ENCODE results near the gene NAA38.

The NAA38 gene

GRCh38 chr17:7882629-7883028 is 25.3 kb upstream of the NAA38 start:
- H3K27me3 ChIP-seq: no peaks in the 10 kb centered on the region
- TF ChIP-seq, protein P1, sequence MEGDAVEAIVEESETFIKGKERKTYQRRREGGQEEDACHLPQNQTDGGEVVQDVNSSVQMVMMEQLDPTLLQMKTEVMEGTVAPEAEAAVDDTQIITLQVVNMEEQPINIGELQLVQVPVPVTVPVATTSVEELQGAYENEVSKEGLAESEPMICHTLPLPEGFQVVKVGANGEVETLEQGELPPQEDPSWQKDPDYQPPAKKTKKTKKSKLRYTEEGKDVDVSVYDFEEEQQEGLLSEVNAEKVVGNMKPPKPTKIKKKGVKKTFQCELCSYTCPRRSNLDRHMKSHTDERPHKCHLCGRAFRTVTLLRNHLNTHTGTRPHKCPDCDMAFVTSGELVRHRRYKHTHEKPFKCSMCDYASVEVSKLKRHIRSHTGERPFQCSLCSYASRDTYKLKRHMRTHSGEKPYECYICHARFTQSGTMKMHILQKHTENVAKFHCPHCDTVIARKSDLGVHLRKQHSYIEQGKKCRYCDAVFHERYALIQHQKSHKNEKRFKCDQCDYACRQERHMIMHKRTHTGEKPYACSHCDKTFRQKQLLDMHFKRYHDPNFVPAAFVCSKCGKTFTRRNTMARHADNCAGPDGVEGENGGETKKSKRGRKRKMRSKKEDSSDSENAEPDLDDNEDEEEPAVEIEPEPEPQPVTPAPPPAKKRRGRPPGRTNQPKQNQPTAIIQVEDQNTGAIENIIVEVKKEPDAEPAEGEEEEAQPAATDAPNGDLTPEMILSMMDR (IDR thresholded peaks at IDR 0.05): no peak
- H3K36me3 ChIP-seq: no peaks in the 10 kb centered on the region
- peak overlapping the region; percentile 73 for H3K27ac ChIP-seq
- H3K4me1 ChIP-seq (ENCODE audit: control insufficient read depth in 1 of 2, insufficient read depth in 1 of 2, low read depth in 1 of 2, low read length in 1 of 2): peaks cover 50 to 60% of the 10 kb centered on the region in 2 experiments
- no peaks in the 10 kb centered on the region for H3K9me3 ChIP-seq
- no peak overlapping the region for H3K4me3 ChIP-seq (ENCODE audit: low read depth in 1 of 2, low read length in 1 of 2)

DNA sequence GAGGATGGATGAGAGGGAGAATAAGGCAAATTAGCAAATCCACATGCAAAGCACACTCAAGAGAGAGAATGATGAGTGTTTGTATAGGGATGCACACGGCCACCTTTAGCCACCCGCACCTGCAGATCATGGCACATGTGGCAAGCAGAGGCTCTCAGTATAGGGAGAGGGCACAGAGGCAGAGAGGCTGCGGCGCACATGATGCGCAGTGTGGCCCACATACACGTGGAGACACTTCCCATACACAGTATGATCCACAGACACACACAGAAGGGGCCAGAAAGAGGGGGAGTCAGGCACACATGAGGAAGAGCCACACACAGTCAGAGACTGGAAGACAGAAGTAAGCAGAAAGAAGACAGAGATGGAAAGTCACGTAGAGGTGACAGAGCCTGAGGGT is 24.7 kb upstream of the NAA38 start:
- peaks cover 44 to 55% of the 10 kb centered on the region in 2 experiments for H3K4me1 ChIP-seq (ENCODE audit: control insufficient read depth in 1 of 2, insufficient read depth in 1 of 2, low read depth in 1 of 2, low read length in 1 of 2)
- TF ChIP-seq, protein P1 (IDR thresholded peaks at IDR 0.05): no peak
- H3K27me3 ChIP-seq: no peaks in the 10 kb centered on the region
- no peaks in the 10 kb centered on the region for H3K9me3 ChIP-seq
- H3K36me3 ChIP-seq: no peaks in the 10 kb centered on the region
- H3K4me3 ChIP-seq (ENCODE audit: low read depth in 1 of 2, low read length in 1 of 2): no peak overlapping the region
- peak overlapping the region; percentile 73 for H3K27ac ChIP-seq

DNA sequence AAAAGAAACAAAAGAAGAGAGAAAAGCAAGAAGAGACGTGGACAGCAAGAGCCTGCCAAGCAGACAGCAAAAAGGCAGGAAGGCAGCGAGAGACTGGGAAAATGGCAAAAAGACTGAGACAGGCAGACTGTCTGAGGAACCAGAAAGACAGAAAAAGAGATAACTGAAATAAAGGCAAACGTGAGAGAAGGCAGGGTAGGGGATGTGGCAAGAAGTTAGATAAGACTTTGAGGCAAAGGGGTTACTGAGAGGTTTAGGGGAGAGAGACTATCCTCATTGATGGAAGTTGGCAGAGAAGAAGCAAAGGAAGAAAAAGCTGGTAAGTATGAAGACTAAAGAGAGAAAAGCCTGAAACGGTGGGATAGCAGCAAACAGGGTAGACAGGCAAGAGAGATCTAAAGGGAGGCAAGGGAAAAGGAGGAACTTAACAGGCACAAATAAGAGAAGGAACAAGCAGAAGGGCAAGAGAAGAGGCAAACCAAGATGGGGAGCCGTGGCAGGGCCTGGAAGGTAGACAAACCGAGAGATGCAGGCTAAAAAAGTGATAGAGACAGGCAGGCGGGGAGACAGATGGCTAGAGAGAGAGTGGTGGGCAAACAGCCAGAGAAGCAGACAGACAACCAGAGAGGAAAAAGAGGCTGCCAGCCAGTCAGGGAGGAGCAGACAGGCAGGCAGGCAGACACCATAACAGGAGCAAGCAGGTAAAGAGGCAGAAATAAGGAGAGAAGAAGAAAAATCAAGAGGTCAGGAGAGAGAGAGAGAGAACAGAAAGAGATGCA is 24.1 kb upstream of the NAA38 start:
- Histone ChIP-seq H3K27me3 (no peaks in the 10 kb centered on the region), H3K27ac (peak overlapping the region; percentile 73), H3K4me1 (ENCODE audit: control insufficient read depth in 1 of 2, insufficient read depth in 1 of 2, low read depth in 1 of 2, low read length in 1 of 2) (peaks cover 38 to 49% of the 10 kb centered on the region in 2 experiments), H3K36me3 (no peaks in the 10 kb centered on the region), H3K9me3 (no peaks in the 10 kb centered on the region), H3K4me3 (ENCODE audit: low read depth in 1 of 2, low read length in 1 of 2) (peak overlapping the region in 1 of 2 experiments; percentile 6)
- TF ChIP-seq, protein P1 (IDR thresholded peaks at IDR 0.05): no peak

DNA sequence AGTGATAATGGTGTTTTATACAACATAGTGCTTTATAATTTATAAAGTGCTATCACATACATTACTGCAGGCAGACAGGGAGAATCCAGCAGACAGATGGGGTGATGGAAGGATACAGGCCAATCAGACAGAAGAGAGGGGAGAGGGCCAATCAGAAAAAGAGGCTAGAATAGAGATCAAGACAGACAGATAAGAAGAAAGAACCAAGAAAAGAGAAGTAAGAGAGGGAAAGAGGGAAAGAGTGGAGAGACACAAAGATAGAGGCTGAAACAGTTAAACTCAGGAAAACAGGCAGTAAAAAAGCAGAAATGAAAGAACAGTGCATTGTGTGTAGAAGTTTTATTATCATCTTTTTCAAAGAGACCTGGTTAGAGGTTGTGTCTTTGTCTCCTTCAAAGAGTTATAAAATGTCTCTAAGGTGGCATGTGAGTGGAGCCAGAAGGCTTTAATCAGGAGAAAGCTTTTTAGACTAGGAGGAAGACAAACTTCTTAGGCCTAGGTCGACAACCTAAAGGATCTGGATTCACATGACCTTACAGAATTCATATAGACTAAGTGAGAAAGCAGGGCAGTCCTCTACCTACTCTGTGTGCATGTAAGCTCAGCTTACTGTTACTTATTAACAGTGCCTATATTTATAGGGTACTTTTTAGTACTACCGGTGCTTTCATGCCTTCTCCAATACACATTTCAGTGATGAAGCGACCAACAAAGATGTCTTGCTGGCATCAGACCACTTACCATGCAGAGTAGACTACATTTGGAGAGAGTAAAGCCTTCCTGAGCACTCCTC is 22.9 kb upstream of the NAA38 start:
- TF ChIP-seq, protein P1 (IDR thresholded peaks at IDR 0.05): no peak
- H3K27ac ChIP-seq: peak overlapping the region; percentile 73

DNA sequence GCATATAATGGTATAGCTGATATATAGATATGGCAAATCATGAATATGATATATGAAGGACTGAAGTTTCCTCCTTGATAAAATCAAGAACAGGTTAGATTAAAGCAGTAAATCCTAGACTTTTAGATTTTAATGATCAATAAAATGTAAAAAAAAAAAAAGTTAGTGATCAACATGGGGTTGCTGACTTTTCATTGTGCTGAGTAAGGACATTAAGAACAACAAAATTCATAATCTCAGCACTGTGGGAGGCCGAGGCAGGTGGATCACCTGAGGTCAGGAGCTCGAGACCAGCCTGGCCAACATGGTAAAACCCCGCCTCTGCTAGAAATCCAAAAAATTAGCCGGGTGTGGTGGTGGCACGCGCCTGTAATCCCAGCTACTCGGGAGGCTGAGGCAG is 20.9 kb upstream of the NAA38 start:
- Histone ChIP-seq H3K9me3 (no peaks in the 10 kb centered on the region), H3K27ac (no peak overlapping the region), H3K36me3 (no peaks in the 10 kb centered on the region), H3K4me3 (ENCODE audit: low read depth in 1 of 2, low read length in 1 of 2) (no peak overlapping the region), H3K4me1 (ENCODE audit: control insufficient read depth in 1 of 2, insufficient read depth in 1 of 2, low read depth in 1 of 2, low read length in 1 of 2) (peaks cover 28 to 32% of the 10 kb centered on the region in 2 experiments), H3K27me3 (no peaks in the 10 kb centered on the region)
- TF ChIP-seq, protein P1 (IDR thresholded peaks at IDR 0.05): no peak

More for the DNA sequence above, 22.9 kb upstream of the NAA38 start:
- Histone ChIP-seq H3K9me3 (no peaks in the 10 kb centered on the region), H3K36me3 (no peaks in the 10 kb centered on the region), H3K27me3 (no peaks in the 10 kb centered on the region), H3K4me3 (ENCODE audit: low read depth in 1 of 2, low read length in 1 of 2) (no peak overlapping the region), H3K4me1 (ENCODE audit: control insufficient read depth in 1 of 2, insufficient read depth in 1 of 2, low read depth in 1 of 2, low read length in 1 of 2) (peaks cover 28 to 37% of the 10 kb centered on the region in 2 experiments)

All from neutrophil (primary cell).